ENCODE data around the gene PTTG1IP. TPM values are rescaled to one million over a fixed set of nuclear protein-coding genes. Genes with fewer than 3 reads are reported as not detected.

Gene PTTG1IP
- total and polyA plus RNA-seq, 2 of the 4 experiments (the other 2 are of a cell fraction), result 167 to 194 TPM

DNA sequence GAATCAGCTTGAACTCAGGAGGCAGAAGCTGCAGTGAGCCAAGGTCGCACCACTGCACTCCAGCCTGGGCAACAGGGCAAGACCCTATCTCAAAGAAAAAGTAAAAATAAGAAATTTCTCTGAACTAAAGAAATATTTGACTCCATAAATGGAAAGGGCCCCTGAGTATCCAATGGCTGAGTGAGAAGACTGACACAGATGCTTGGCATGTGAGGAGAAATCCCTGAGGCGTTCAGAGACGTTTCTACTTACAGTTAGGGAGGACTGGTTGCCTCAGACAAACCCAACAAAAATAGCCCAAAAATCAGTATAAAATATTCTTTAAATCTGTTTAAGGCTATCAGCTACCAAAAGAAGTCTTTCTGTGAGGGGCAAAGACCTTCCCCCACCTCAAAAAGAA lies 52.6 kb downstream of the PTTG1IP start:
- Histone ChIP-seq H3K36me3 (ENCODE audit: control insufficient read depth, insufficient read depth, low read length) (no peaks in the 10 kb centered on the region), H2AFZ (replicated peaks; ENCODE audit: low read length, poor library complexity) (no peak overlapping the region), H3K27me3 (ENCODE audit: control insufficient read depth, insufficient read depth, low read length) (no peaks in the 10 kb centered on the region; the same call in 1 of the 2 replicates), H3K9me1 (ENCODE audit: insufficient read depth, low read length) (peaks cover 8% of the 10 kb centered on the region), H4K91ac (ENCODE audit: insufficient read depth, low read depth, low read length) (no peak overlapping the region), H4K8ac (ENCODE audit: low read depth in 2 of 2, low read length in 2 of 2) (no peak overlapping the region; a peak in 1 of 4 replicates), H2BK5ac (ENCODE audit: low read depth, low read length, poor library complexity, severe bottlenecking) (no peak overlapping the region), H3K4me1 (ENCODE audit: control insufficient read depth, insufficient read depth, low read length) (peaks cover 8% of the 10 kb centered on the region; the same call in 1 of the 2 replicates), H2BK120ac (ENCODE audit: low read depth, low read length) (no peak overlapping the region), H3K14ac (replicated peaks; ENCODE audit: low read depth, low read length) (no peak overlapping the region), H3K4ac (ENCODE audit: low read depth, low read length) (no peak overlapping the region), H4K20me1 (ENCODE audit: insufficient read depth, low read length) (peaks cover 17% of the 10 kb centered on the region), H4K5ac (ENCODE audit: low read depth, low read length) (no peak overlapping the region), H3K4me3 (ENCODE audit: insufficient read depth, low read depth, low read length) (no peak overlapping the region), H3K79me1 (ENCODE audit: low read depth in 1 of 2, low read length in 2 of 2) (peaks cover 4 to 26% of the 10 kb centered on the region in 2 experiments), H2BK15ac (ENCODE audit: low read depth, low read length) (no peak overlapping the region), H2BK20ac (ENCODE audit: low read depth, low read length) (no peak overlapping the region; the same call in 1 of the 2 replicates), H3K9me3 (ENCODE audit: control insufficient read depth, insufficient read depth, low read length) (peaks cover 39% of the 10 kb centered on the region), H3K23ac (ENCODE audit: low read depth, low read length) (no peak overlapping the region), H3K27ac (ENCODE audit: insufficient read depth, low read length) (no peak overlapping the region), H2AK9ac (replicated peaks; ENCODE audit: low read depth, low read length, poor library complexity) (no peak overlapping the region), H3K18ac (ENCODE audit: low read depth, low read length) (no peak overlapping the region), H3K4me2 (ENCODE audit: low read depth, low read length) (no peak overlapping the region), H3K56ac (ENCODE audit: extremely low read depth, insufficient read depth, low read length) (no peak overlapping the region), H3K9ac (ENCODE audit: low read depth, low read length) (no peak overlapping the region), H2AK5ac (ENCODE audit: low read depth, low read length) (no peak overlapping the region)
- no TSS peak for BruUV-seq (replicated peaks)
- ChIA-PET CTCF (interaction anchor here (0.6 kb wide), 1 partner anchor 609 kb away, joined by 10 read pairs; no protein-coding TSS in a partner anchor), POLR2A (ENCODE audit: unreplicated experiment) (no interaction called here)
- intact Hi-C loops (cut with micrococcal nuclease), result no loop called here
- DNase-seq (peak; percentile 60), ATAC-seq (ENCODE audit: low read depth) (no peak)
- no CpG with 5 or more reads among the region's 3 CpGs for WGBS, 2 experiments (ENCODE audit: extremely low coverage in 2 of 2, insufficient read length in 1 of 2)
- dilution Hi-C loops (cut with HindIII; ENCODE audit: low sequenced_read_pairs, unreplicated experiment), result no loop called here
- TF ChIP-seq, protein P1, sequence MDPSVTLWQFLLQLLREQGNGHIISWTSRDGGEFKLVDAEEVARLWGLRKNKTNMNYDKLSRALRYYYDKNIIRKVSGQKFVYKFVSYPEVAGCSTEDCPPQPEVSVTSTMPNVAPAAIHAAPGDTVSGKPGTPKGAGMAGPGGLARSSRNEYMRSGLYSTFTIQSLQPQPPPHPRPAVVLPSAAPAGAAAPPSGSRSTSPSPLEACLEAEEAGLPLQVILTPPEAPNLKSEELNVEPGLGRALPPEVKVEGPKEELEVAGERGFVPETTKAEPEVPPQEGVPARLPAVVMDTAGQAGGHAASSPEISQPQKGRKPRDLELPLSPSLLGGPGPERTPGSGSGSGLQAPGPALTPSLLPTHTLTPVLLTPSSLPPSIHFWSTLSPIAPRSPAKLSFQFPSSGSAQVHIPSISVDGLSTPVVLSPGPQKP (IDR thresholded peaks at IDR 0.05; ENCODE audit: borderline replicate concordance, low read depth, low read length), result no peak
- TF ChIP-seq CTCF (conservative IDR thresholded peaks at IDR 0.05; ENCODE audit: low read depth, low read length), result no peak
- no peak for TF ChIP-seq BHLHE40 (IDR thresholded peaks at IDR 0.05; ENCODE audit: low read depth, low read length)
- TF ChIP-seq MAFK (IDR thresholded peaks at IDR 0.05; ENCODE audit: low read depth, low read length), result no peak
- no peak for TF ChIP-seq NFE2L2 (IDR thresholded peaks at IDR 0.05; ENCODE audit: low read depth, low read length)
- TF ChIP-seq CEBPB (IDR thresholded peaks at IDR 0.05; ENCODE audit: low read depth, low read length), result no peak
- TF ChIP-seq RFX5 (IDR thresholded peaks at IDR 0.05; ENCODE audit: low read depth, low read length), result no peak
- TF ChIP-seq FOS (IDR thresholded peaks at IDR 0.05; ENCODE audit: low read depth, low read length), result no peak
- TF ChIP-seq MAZ (IDR thresholded peaks at IDR 0.05; ENCODE audit: borderline replicate concordance, low read depth, low read length), result no peak
- TF ChIP-seq RAD21 (IDR thresholded peaks at IDR 0.05; ENCODE audit: low read length), result no peak
- TF ChIP-seq USF2 (IDR thresholded peaks at IDR 0.05; ENCODE audit: low read depth, low read length), result no peak
- TF ChIP-seq MXI1 (IDR thresholded peaks at IDR 0.05; ENCODE audit: borderline replicate concordance, low read depth, low read length), result no peak
- no peak for TF ChIP-seq RCOR1 (IDR thresholded peaks at IDR 0.05; ENCODE audit: insufficient replicate concordance, low read length)
- no peak for TF ChIP-seq SMC3 (IDR thresholded peaks at IDR 0.05; ENCODE audit: low read depth, low read length)
- no peak for TF ChIP-seq POLR2A (IDR thresholded peaks at IDR 0.05; ENCODE audit: low read depth, low read length)
- TF ChIP-seq CHD1 (IDR thresholded peaks at IDR 0.05; ENCODE audit: low read depth, low read length), result no peak
- in situ Hi-C loops (cut with MboI; ENCODE audit: low sequenced_read_pairs), result loop anchor here (25.0 kb wide), 1 partner anchor 291 kb away; no protein-coding TSS in a partner anchor

Data from IMR-90 (cell line).